DOHH2 (cell line): ENCODE results near the gene CEMIP2.

Source experiments
- H3F3A ChIP-seq: fragments of 200-600 bp; sonication (generic), shearing (Covaris generic); 2 replicates; pipeline ENCODE4 v1.6.0; 2016; ENCODE audit warnings: antibody characterized with exemption, mild to moderate bottlenecking; ENCODE audit not compliant: control insufficient read depth, insufficient read depth
- H3K27ac ChIP-seq: fragments of 200-600 bp; sonication (generic); 2 replicates; pipeline ENCODE4 v1.5.1; 2014; ENCODE audit warnings: low read depth, mild to moderate bottlenecking, low read length, moderate library complexity
- H3K27me3 ChIP-seq: fragments of 200-600 bp; sonication (generic); 2 replicates; pipeline ENCODE4 v1.6.1; 2014; ENCODE audit warnings: mild to moderate bottlenecking, low read length, mixed read lengths; ENCODE audit not compliant: control insufficient read depth
- H3K36me3 ChIP-seq: fragments of 200-600 bp; sonication (generic); 2 replicates; pipeline ENCODE4 v1.6.1; 2014; ENCODE audit warnings: mild to moderate bottlenecking, low read length, moderate library complexity, mixed read lengths; ENCODE audit not compliant: control insufficient read depth
- H3K4me1 ChIP-seq: fragments of 200-600 bp; sonication (generic); 2 replicates; pipeline ENCODE4 v1.6.1; 2014; ENCODE audit warnings: mild to moderate bottlenecking, low read length, mixed read lengths; ENCODE audit not compliant: control insufficient read depth
- H3K4me2 ChIP-seq: fragments of 200-600 bp; sonication (generic); 2 replicates; pipeline ENCODE4 v1.6.0; 2014; ENCODE audit warnings: mild to moderate bottlenecking, low read length, moderate library complexity
- H3K4me3 ChIP-seq: fragments of 200-600 bp; sonication (generic); 2 replicates; pipeline ENCODE4 v1.5.1; 2014; ENCODE audit warnings: mild to moderate bottlenecking, low read length, mixed read lengths
- H3K79me2 ChIP-seq: fragments of 200-600 bp; sonication (generic); 2 replicates; pipeline ENCODE4 v1.6.1; 2014; ENCODE audit warnings: mild to moderate bottlenecking, low read length, mixed read lengths; ENCODE audit not compliant: control insufficient read depth
- H3K9me2 ChIP-seq: fragments of 200-600 bp; sonication (generic); replicated peaks from 2 replicates; pipeline ENCODE4 v1.6.1; 2014; ENCODE audit warnings: mild to moderate bottlenecking, low read length, mixed read lengths; ENCODE audit not compliant: control insufficient read depth
- H3K9me3 ChIP-seq: fragments of 200-600 bp; sonication (generic); 2 replicates; pipeline ENCODE4 v1.6.1; 2014; ENCODE audit warnings: antibody characterized with exemption, low read length, mixed read lengths; ENCODE audit not compliant: control insufficient read depth, insufficient read depth
- H4K20me1 ChIP-seq: fragments of 200-600 bp; sonication (generic); 2 replicates; pipeline ENCODE4 v1.6.0; 2014; ENCODE audit warnings: low read depth, mild to moderate bottlenecking, antibody characterized with exemption, low read length, moderate library complexity; ENCODE audit not compliant: control insufficient read depth, insufficient read depth
- EZH2phosphoT487 ChIP-seq: fragments of 200-600 bp; sonication (generic); IDR thresholded peaks from 2 replicates; pipeline ENCODE4 v1.6.1; 2017; ENCODE audit warnings: borderline replicate concordance, mild to moderate bottlenecking, antibody characterized with exemption, low read length, moderate library complexity, mixed read lengths
- TF ChIP-seq, protein P1 (sequence below): fragments of 200-600 bp; sonication (generic); IDR thresholded peaks from one replicate; pipeline ENCODE4 v1.5.1; 2014; ENCODE audit warnings: antibody characterized with exemption, mild to moderate bottlenecking, low read depth, low read length; ENCODE audit not compliant: poor library complexity, severe bottlenecking

The CEMIP2 gene

DNA sequence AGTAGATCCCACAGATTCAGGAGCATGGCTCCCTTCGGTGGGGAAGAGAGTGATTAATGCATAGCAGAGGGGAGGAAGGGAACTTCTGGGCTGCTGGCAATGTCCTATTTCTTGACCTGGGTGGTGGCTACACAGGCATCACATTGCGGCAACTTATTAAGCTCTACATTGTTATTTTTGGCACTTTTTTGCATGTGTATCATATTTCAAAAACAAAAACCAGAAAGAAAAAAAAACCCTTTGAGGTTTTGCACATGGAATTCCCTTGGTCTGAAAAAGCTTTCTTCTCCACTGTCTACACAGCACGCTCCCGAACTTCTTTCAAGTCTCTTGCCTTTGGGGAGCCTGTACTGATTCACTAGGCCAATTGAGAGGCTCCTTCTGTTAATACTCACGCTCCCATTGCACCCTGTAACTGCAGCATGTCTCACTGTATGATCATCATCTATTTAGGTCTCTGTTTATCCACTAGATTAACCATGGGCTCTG is 25.1 kb downstream of the CEMIP2 start:
- Histone ChIP-seq H3F3A (no peaks in the 10 kb centered on the region), H3K4me2 (no peak overlapping the region), H3K27me3 (no peaks in the 10 kb centered on the region), H3K79me2 (no peaks in the 10 kb centered on the region), H4K20me1 (no peaks in the 10 kb centered on the region), H3K27ac (no peak overlapping the region), H3K9me2 (no peaks in the 10 kb centered on the region), H3K4me3 (no peak overlapping the region), H3K4me1 (no peaks in the 10 kb centered on the region), H3K36me3 (no peaks in the 10 kb centered on the region), H3K9me3 (no peaks in the 10 kb centered on the region)
- TF ChIP-seq, protein P1, sequence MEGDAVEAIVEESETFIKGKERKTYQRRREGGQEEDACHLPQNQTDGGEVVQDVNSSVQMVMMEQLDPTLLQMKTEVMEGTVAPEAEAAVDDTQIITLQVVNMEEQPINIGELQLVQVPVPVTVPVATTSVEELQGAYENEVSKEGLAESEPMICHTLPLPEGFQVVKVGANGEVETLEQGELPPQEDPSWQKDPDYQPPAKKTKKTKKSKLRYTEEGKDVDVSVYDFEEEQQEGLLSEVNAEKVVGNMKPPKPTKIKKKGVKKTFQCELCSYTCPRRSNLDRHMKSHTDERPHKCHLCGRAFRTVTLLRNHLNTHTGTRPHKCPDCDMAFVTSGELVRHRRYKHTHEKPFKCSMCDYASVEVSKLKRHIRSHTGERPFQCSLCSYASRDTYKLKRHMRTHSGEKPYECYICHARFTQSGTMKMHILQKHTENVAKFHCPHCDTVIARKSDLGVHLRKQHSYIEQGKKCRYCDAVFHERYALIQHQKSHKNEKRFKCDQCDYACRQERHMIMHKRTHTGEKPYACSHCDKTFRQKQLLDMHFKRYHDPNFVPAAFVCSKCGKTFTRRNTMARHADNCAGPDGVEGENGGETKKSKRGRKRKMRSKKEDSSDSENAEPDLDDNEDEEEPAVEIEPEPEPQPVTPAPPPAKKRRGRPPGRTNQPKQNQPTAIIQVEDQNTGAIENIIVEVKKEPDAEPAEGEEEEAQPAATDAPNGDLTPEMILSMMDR = no peak
- no peak for TF ChIP-seq EZH2phosphoT487

DNA sequence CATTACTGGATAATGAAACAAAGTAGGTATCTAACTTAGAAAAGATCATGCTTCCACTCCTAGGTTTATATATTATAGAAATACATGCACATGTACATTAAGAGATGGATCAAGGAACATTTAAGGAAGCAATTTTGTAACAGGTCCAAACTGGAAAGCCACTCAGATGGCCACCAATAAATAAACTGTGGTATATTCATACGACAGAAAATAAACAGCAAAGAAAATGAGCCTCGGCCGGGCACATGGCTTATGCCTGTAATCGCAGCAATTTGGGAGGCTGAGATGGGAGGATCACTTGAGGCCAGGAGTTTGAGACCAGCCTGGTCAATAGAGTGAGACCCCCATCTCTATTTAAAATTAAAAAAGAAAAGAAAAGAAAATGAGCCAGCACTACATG is 25.6 kb downstream of the CEMIP2 start:
- no peaks in the 10 kb centered on the region for H4K20me1 ChIP-seq
- TF ChIP-seq, protein P1 = no peak
- TF ChIP-seq EZH2phosphoT487 = no peak
- H3K27me3 ChIP-seq = no peaks in the 10 kb centered on the region
- H3K36me3 ChIP-seq = no peaks in the 10 kb centered on the region
- no peak overlapping the region for H3K4me3 ChIP-seq
- H3F3A ChIP-seq = no peaks in the 10 kb centered on the region
- no peak overlapping the region for H3K27ac ChIP-seq
- H3K4me1 ChIP-seq = no peaks in the 10 kb centered on the region
- no peaks in the 10 kb centered on the region for H3K79me2 ChIP-seq
- H3K9me3 ChIP-seq = no peaks in the 10 kb centered on the region
- H3K9me2 ChIP-seq = no peaks in the 10 kb centered on the region
- H3K4me2 ChIP-seq = no peak overlapping the region

DNA sequence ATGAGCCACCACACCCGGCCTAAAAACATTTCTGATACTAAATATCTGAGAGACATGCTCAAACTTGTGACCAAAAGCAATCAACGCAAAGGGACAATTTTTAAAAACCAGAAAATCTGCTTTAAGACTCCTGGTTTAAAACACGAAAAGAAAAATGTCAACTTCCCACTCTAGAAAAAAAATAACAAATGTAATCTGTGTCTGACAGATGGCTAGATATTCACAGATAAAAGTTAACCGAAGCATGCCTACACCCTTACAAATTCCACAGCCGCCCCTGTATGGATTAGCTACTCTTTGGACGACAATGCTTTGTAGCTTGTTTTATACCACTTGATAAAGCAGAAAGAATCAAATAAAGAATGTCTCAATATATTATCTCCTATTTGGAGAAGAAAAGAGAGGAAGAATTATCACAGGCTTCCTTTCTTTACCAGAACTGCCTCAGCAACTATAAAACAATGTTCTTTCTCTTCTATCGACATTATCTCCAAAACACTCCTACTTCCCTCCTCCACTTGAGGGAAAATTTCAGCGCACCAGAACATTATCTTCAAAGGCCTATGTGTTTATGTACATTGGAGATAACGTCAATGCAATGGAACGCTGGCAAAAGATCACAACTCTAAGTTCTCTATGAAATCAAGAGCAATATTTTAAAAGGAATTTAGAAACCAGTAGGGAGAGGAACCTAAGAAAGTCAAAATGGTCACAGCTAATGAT is 26.2 kb downstream of the CEMIP2 start:
- TF ChIP-seq, protein P1 = no peak
- TF ChIP-seq EZH2phosphoT487 = no peak
- Histone ChIP-seq H3K9me3 (no peaks in the 10 kb centered on the region), H4K20me1 (no peaks in the 10 kb centered on the region), H3F3A (no peaks in the 10 kb centered on the region), H3K9me2 (no peaks in the 10 kb centered on the region), H3K36me3 (no peaks in the 10 kb centered on the region), H3K79me2 (no peaks in the 10 kb centered on the region), H3K4me3 (no peak overlapping the region), H3K27me3 (no peaks in the 10 kb centered on the region), H3K4me2 (no peak overlapping the region), H3K27ac (no peak overlapping the region), H3K4me1 (no peaks in the 10 kb centered on the region)

DNA sequence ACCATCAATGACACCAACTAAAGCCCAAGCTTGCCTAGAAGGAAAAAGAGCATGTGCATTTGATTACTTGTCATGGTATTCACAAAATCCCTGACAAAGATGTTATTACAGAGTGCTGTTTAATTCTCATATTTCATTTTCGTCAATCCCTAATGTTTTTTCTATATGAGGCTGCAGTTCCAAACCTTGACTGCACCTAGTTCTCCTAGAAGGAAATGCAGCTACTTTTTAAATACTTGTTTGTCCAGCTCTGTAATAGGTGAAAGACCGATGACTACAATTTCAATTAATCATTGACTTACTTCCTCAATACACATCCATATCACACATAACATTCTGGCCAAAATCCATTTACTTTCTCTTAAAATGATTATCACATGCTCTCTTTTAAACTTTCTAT is 28.1 kb downstream of the CEMIP2 start:
- no peaks in the 10 kb centered on the region for H4K20me1 ChIP-seq
- H3F3A ChIP-seq = no peaks in the 10 kb centered on the region

More for the DNA sequence above, 28.1 kb downstream of the CEMIP2 start:
- H3K4me3 ChIP-seq = no peak overlapping the region
- H3K4me2 ChIP-seq = no peak overlapping the region
- H3K9me2 ChIP-seq = no peaks in the 10 kb centered on the region
- H3K9me3 ChIP-seq = no peaks in the 10 kb centered on the region
- H3K27ac ChIP-seq = no peak overlapping the region
- TF ChIP-seq, protein P1 = no peak
- TF ChIP-seq EZH2phosphoT487 = no peak
- no peaks in the 10 kb centered on the region for H3K36me3 ChIP-seq
- no peaks in the 10 kb centered on the region for H3K79me2 ChIP-seq
- H3K27me3 ChIP-seq = no peaks in the 10 kb centered on the region
- H3K4me1 ChIP-seq = no peaks in the 10 kb centered on the region
